IMR-90 (cell line): ENCODE measurements around the gene CLBA1. TPM values are rescaled to one million over a fixed set of nuclear protein-coding genes. Genes with fewer than 3 reads are reported as not detected.

Source experiments
- ATAC-seq: fragments of 200-7000 bp; cut with Tn5 transposase; 2 replicates; pipeline ENCODE4 v1.9.1; 2020; ENCODE audit warnings: low read depth, mild to moderate bottlenecking, moderate library complexity
- BruUV-seq: library from RNA; stranded (reverse); fragments of 400-500 nt; replicated peaks from 2 replicates; lab custom pipeline; 2021; lab: Mats Ljungman, UMichigan
- CTCF ChIA-PET: fragments of 300-600 bp; formaldehyde crosslinking; extraction: SDS; loops from one replicate; lab custom pipeline; 2021; ENCODE audit warnings: antibody characterized with exemption; lab: Yijun Ruan, JAX
- POLR2A ChIA-PET: fragments of 300-600 bp; sonication (Branson Sonifier 250); formaldehyde crosslinking; loops from one replicate; lab custom pipeline; 2022; ENCODE audit warnings: antibody characterized with exemption; ENCODE audit not compliant: unreplicated experiment; lab: Charles Lee
- DNase-seq: peaks from one replicate; pipeline ENCODE4 v3.0.0; 2013
- H2AFZ ChIP-seq: replicated peaks from 2 replicates; pipeline ENCODE3; 2013; ENCODE audit warnings: low read length, mild to moderate bottlenecking; ENCODE audit not compliant: poor library complexity
- H2AK5ac ChIP-seq: 2 replicates; pipeline ENCODE4 v1.6.1; 2013; ENCODE audit warnings: low read depth, low read length, inconsistent platforms
- H2AK9ac ChIP-seq: replicated peaks from 2 replicates; pipeline ENCODE3; 2013; ENCODE audit warnings: mild to moderate bottlenecking, low read depth, low read length, moderate library complexity; ENCODE audit not compliant: poor library complexity
- H2BK120ac ChIP-seq: 2 replicates; pipeline ENCODE4 v1.6.1; 2013; ENCODE audit warnings: low read depth, low read length, inconsistent platforms
- H2BK15ac ChIP-seq: 3 replicates; pipeline ENCODE4 v1.6.1; 2013; ENCODE audit warnings: low read depth, low read length, inconsistent platforms
- H2BK20ac ChIP-seq: 2 replicates; pipeline ENCODE4 v1.6.1; 2013; ENCODE audit warnings: low read depth, mild to moderate bottlenecking, inconsistent platforms, low read length, moderate library complexity
- H2BK5ac ChIP-seq: 2 replicates; pipeline ENCODE4 v1.6.1; 2013; ENCODE audit warnings: mild to moderate bottlenecking, low read depth, low read length, inconsistent platforms; ENCODE audit not compliant: poor library complexity, severe bottlenecking
- H3K14ac ChIP-seq: replicated peaks from 2 replicates; pipeline ENCODE4 v1.6.1; 2013; ENCODE audit warnings: low read depth, low read length, inconsistent platforms
- H3K18ac ChIP-seq: 2 replicates; pipeline ENCODE4 v1.6.1; 2013; ENCODE audit warnings: low read depth, low read length, control low read depth
- H3K23ac ChIP-seq: 2 replicates; pipeline ENCODE4 v1.6.1; 2013; ENCODE audit warnings: low read depth, low read length, inconsistent platforms
- H3K27ac ChIP-seq: 2 replicates; pipeline ENCODE4 v1.5.1; 2013; ENCODE audit warnings: mild to moderate bottlenecking, control low read depth, low read length; ENCODE audit not compliant: insufficient read depth
- H3K27me3 ChIP-seq: 2 replicates; pipeline ENCODE4 v1.6.1; 2013; ENCODE audit warnings: low read length; ENCODE audit not compliant: control insufficient read depth, insufficient read depth
- H3K36me3 ChIP-seq: 2 replicates; pipeline ENCODE4 v1.6.1; 2013; ENCODE audit warnings: low read length, mixed read lengths; ENCODE audit not compliant: control insufficient read depth, insufficient read depth
- H3K4ac ChIP-seq: 2 replicates; pipeline ENCODE4 v1.6.1; 2013; ENCODE audit warnings: low read depth, low read length, inconsistent platforms
- H3K4me1 ChIP-seq: 2 replicates; pipeline ENCODE4 v1.6.1; 2013; ENCODE audit warnings: low read length, mixed read lengths; ENCODE audit not compliant: control insufficient read depth, insufficient read depth
- H3K4me2 ChIP-seq: 2 replicates; pipeline ENCODE4 v1.6.1; 2013; ENCODE audit warnings: low read depth, mild to moderate bottlenecking, control low read depth, low read length, moderate library complexity
- H3K4me3 ChIP-seq: 2 replicates; pipeline ENCODE4 v1.5.1; 2013; ENCODE audit warnings: low read depth, mild to moderate bottlenecking, control low read depth, low read length, moderate library complexity; ENCODE audit not compliant: insufficient read depth
- H3K56ac ChIP-seq: 2 replicates; pipeline ENCODE4 v1.6.1; 2013; ENCODE audit warnings: low read length, inconsistent platforms; ENCODE audit not compliant: insufficient read depth; ENCODE audit errors: extremely low read depth
- H3K79me1 ChIP-seq, 2 experiments: 2 replicates each; pipeline ENCODE4 v1.6.1; 2013; ENCODE audit warnings: low read length in 2 of 2, inconsistent platforms in 1 of 2, low read depth in 1 of 2
- H3K9ac ChIP-seq: 2 replicates; pipeline ENCODE4 v1.6.1; 2013; ENCODE audit warnings: low read depth, low read length, control low read depth
- H3K9me1 ChIP-seq: 2 replicates; pipeline ENCODE4 v1.6.1; 2013; ENCODE audit warnings: low read length, inconsistent platforms; ENCODE audit not compliant: insufficient read depth
- H3K9me3 ChIP-seq: 2 replicates; pipeline ENCODE4 v1.6.1; 2013; ENCODE audit warnings: low read length; ENCODE audit not compliant: control insufficient read depth, insufficient read depth
- H4K20me1 ChIP-seq: 2 replicates; pipeline ENCODE4 v1.6.1; 2013; ENCODE audit warnings: low read length, inconsistent platforms; ENCODE audit not compliant: insufficient read depth
- H4K5ac ChIP-seq: 2 replicates; pipeline ENCODE4 v1.6.1; 2013; ENCODE audit warnings: mild to moderate bottlenecking, low read depth, low read length, control low read depth
- H4K8ac ChIP-seq, 2 experiments: 2 replicates each; pipeline ENCODE4 v1.6.1; 2013; ENCODE audit warnings: low read depth in 2 of 2, low read length in 2 of 2, control low read depth in 1 of 2, inconsistent platforms in 1 of 2
- H4K91ac ChIP-seq: 2 replicates; pipeline ENCODE4 v1.6.1; 2013; ENCODE audit warnings: low read depth, low read length, inconsistent platforms; ENCODE audit not compliant: insufficient read depth
- BHLHE40 ChIP-seq: fragments of 150-350 bp; IDR thresholded peaks from 2 replicates; pipeline ENCODE4 v1.6.1; 2016; ENCODE audit warnings: mild to moderate bottlenecking, low read depth, low read length
- CTCF ChIP-seq: conservative IDR thresholded peaks from 2 replicates; pipeline ENCODE4 v1.5.1; 2012; ENCODE audit warnings: mild to moderate bottlenecking, low read depth, low read length, improper control_type of control experiment
- FOS ChIP-seq: fragments of 150-350 bp; IDR thresholded peaks from 2 replicates; pipeline ENCODE4 v1.6.1; 2016; ENCODE audit warnings: low read depth, low read length
- MAZ ChIP-seq: IDR thresholded peaks from 2 replicates; pipeline ENCODE4 v1.6.1; 2012; ENCODE audit warnings: low read depth, mild to moderate bottlenecking, low read length, improper control_type of control experiment, moderate library complexity, borderline replicate concordance
- POLR2A ChIP-seq: IDR thresholded peaks from 2 replicates; pipeline ENCODE4 v1.6.1; 2012; ENCODE audit warnings: mild to moderate bottlenecking, low read depth, low read length
- RAD21 ChIP-seq: IDR thresholded peaks from 2 replicates; pipeline ENCODE4 v1.6.1; 2012; ENCODE audit warnings: low read length, improper control_type of control experiment
- RCOR1 ChIP-seq: IDR thresholded peaks from 2 replicates; pipeline ENCODE4 v1.6.1; 2012; ENCODE audit warnings: mild to moderate bottlenecking, low read length, improper control_type of control experiment; ENCODE audit not compliant: insufficient replicate concordance
- USF2 ChIP-seq: fragments of 150-350 bp; IDR thresholded peaks from 2 replicates; pipeline ENCODE4 v1.6.1; 2017; ENCODE audit warnings: mild to moderate bottlenecking, antibody characterized with exemption, low read length, low read depth
- WGBS, 2 experiments: methylation state at CpG; one replicate each; pipeline versions ENCODE4 v1.1.5 to v1.1.7; 2013; ENCODE audit warnings: missing lambda C conversion rate in 2 of 2; ENCODE audit not compliant: insufficient read length in 1 of 2; ENCODE audit errors: extremely low coverage in 2 of 2; 5-methylcytosine and 5-hydroxymethylcytosine counted together
- dilution Hi-C: fragments of 300-500 bp; cut with HindIII; formaldehyde crosslinking; loops from one replicate; pipeline ENCODE4 v1.14.3; 2018; ENCODE audit warnings: low sequenced_read_pairs; ENCODE audit not compliant: unreplicated experiment
- in situ Hi-C: fragments of 300-500 bp; cut with MboI; formaldehyde crosslinking; loops from 3 replicates; pipeline ENCODE4 v1.14.3; 2019; ENCODE audit warnings: low sequenced_read_pairs, inconsistent platforms, mixed read lengths
- intact Hi-C: fragments of 100-400 bp; cut with micrococcal nuclease; formaldehyde crosslinking; loops from 2 replicates; pipeline ENCODE4 v1.10.0; 2022
- polyA plus RNA-seq, 3 experiments: library from polyadenylated mRNA; depleted of rRNA; stranded (reverse); fragments of >200 nt; gene quantifications; 2 replicates each; pipeline ENCODE4 v1.2.3, GENCODE V29; 2012; ENCODE audit warnings: low replicate concordance in 1 of 3
- total RNA-seq: library from RNA; depleted of rRNA; stranded (reverse); fragments of >200 nt; gene quantifications from 2 replicates; pipeline ENCODE4 v1.2.3, GENCODE V29; 2012

The CLBA1 gene
- total and polyA plus RNA-seq, 2 of the 4 experiments (the other 2 are of a cell fraction): 2.7 to 6.2 TPM

GRCh38 chr14:104973135-104973384, 12.5 kb upstream of the CLBA1 start:
- Histone ChIP-seq H2AFZ (peak overlapping the region; percentile 89), H3K18ac (0 out of 2 replicates have a peak overlapping the region, but pooled peaks have one; percentile 10), H4K20me1 (0 out of 2 replicates have a peak, but pooled peaks cover 3% of the 10 kb centered on the region), H3K79me1 (peaks cover 0 to 25% of the 10 kb centered on the region in 2 experiments; a peak in 1 of 4 replicates), H3K36me3 (no peaks in the 10 kb centered on the region), H3K23ac (no peak overlapping the region), H3K4me2 (peak overlapping the region; percentile 23; the same call in 1 of the 2 replicates), H3K9ac (no peak overlapping the region), H3K4me1 (peaks cover 40% of the 10 kb centered on the region), H3K4ac (peak overlapping the region; percentile 93), H3K9me1 (peaks cover 11% of the 10 kb centered on the region), H2BK15ac (peak overlapping the region; percentile 3; the same call in 2 of the 3 replicates), H2AK5ac (peak overlapping the region; percentile 87), H3K4me3 (no peak overlapping the region), H2BK20ac (peak overlapping the region; percentile 73), H4K91ac (peak overlapping the region; percentile 77), H3K27me3 (no peaks in the 10 kb centered on the region), H3K27ac (peak overlapping the region; percentile 9), H3K14ac (peak overlapping the region; percentile 35), H3K56ac (no peak overlapping the region), H2BK120ac (peak overlapping the region; percentile 95), H4K8ac (peak overlapping the region; percentile 2 to 41; a peak in 2 of 4 replicates), H2BK5ac (peak overlapping the region; percentile 46), H3K9me3 (no peaks in the 10 kb centered on the region), H4K5ac (peak overlapping the region; percentile 23; the same call in 1 of the 2 replicates), H2AK9ac (peak overlapping the region; percentile 84)
- dilution Hi-C loops: no loop called here
- ATAC-seq (peak; percentile 78), DNase-seq (peak; percentile 94)
- POLR2A ChIA-PET: interaction anchor here (0.9 kb wide), 1 partner anchor 113 kb away, joined by 7 read pairs; no protein-coding TSS in a partner anchor
- CTCF ChIA-PET: interaction anchor here (4.1 kb wide), 1 partner anchor 73 kb away, joined by 21 read pairs; no protein-coding TSS in a partner anchor
- in situ Hi-C loops: loop anchor here (5.0 kb wide), 2 partner anchors 36 to 74 kb away; no protein-coding TSS in a partner anchor
- WGBS, 2 experiments: 0% methylated on average over 4 of the region's 12 CpGs; no CpG with 5 or more reads in 1 of the 2 experiments
- intact Hi-C loops: loop anchor here (1.0 to 5.0 kb wide), 2 partner anchors 41 to 77 kb away; no protein-coding TSS in a partner anchor
- TF ChIP-seq CTCF (no peak), USF2 (peak; percentile 35; the same call in 1 of the 2 replicates), FOS (peak; percentile 92), BHLHE40 (peak; percentile 52), RCOR1 (peak; percentile 69), POLR2A (no peak), MAZ (peak; percentile 99), RAD21 (no peak)
- BruUV-seq: no TSS peak
